ENCODE results near the gene OR13C9.

DNA sequence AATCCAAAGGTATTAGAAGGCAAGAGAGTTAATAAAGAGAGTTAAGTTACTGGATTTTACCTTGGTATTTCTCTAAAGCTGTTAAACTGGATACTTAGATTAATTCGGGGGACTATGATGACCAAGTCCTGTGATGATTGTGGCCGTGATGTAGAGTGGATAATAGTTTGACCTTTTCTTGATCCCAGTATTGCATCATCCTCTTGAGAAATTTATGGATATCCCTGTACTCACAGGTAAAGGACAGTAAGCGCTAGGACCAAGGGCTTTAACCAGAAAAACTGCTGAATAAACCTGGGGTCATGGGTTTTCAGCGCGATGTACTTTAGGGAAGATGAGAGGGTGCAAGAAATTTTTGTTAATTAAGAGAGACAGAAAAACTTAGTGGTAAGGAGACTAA, 40.7 kb downstream of the OR13C9 start:
- TF ChIP-seq POLR2A (IDR thresholded peaks at IDR 0.05; ENCODE audit: low read depth), result no peak
- TF ChIP-seq, protein P1, sequence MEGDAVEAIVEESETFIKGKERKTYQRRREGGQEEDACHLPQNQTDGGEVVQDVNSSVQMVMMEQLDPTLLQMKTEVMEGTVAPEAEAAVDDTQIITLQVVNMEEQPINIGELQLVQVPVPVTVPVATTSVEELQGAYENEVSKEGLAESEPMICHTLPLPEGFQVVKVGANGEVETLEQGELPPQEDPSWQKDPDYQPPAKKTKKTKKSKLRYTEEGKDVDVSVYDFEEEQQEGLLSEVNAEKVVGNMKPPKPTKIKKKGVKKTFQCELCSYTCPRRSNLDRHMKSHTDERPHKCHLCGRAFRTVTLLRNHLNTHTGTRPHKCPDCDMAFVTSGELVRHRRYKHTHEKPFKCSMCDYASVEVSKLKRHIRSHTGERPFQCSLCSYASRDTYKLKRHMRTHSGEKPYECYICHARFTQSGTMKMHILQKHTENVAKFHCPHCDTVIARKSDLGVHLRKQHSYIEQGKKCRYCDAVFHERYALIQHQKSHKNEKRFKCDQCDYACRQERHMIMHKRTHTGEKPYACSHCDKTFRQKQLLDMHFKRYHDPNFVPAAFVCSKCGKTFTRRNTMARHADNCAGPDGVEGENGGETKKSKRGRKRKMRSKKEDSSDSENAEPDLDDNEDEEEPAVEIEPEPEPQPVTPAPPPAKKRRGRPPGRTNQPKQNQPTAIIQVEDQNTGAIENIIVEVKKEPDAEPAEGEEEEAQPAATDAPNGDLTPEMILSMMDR (IDR thresholded peaks at IDR 0.05), result no peak
- no peak for TF ChIP-seq POLR2AphosphoS5 (IDR thresholded peaks at IDR 0.05)
